Measurements from ENCODE around the gene EML1.

EML1 gene

DNA sequence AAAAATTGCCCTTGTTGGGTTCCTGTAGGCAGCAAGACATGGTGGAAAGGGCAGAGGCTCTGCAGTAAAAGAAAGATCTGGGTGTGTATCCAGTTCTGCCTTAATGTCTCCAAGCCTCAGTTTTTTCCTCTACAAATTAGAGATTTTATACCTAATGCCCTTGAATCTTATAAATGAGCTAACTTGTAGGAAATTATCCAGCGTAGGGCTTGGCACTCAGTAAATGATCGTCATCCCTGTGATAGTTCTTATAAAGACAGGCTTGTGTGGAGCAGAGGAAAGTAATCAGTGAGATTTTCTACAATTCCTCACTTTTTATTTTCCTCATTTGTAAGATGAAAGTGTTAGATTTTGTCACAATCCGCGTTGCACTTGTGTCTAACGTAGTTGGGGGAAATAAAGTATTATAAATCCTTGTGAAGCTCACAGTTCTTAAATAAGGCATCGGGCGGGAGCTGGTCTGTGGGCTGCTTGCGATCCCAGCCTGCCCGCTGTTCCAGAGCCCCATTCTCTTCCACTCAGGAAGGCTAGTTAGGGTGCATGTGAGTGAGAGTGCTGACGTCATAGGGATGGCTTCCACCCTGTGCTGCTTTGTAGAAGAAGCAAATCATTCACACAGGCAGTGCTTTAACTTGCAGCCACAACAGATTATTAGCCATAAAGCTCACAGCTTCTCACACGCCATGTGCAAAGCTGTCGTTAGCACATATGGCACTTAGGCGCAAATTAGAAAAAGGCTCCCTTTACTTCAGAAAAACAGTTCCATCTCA, 87.6 kb downstream of the EML1 start:
- Histone ChIP-seq H3K36me3 (ENCODE audit: insufficient read depth, low read length) (no peaks in the 10 kb centered on the region), H3K9me3 (ENCODE audit: control insufficient read depth, insufficient read depth, low read length) (no peaks in the 10 kb centered on the region), H3K4me1 (ENCODE audit: insufficient read depth, low read length) (peaks cover 11% of the 10 kb centered on the region), H3K9ac (ENCODE audit: low read depth, low read length) (no peak overlapping the region)

DNA sequence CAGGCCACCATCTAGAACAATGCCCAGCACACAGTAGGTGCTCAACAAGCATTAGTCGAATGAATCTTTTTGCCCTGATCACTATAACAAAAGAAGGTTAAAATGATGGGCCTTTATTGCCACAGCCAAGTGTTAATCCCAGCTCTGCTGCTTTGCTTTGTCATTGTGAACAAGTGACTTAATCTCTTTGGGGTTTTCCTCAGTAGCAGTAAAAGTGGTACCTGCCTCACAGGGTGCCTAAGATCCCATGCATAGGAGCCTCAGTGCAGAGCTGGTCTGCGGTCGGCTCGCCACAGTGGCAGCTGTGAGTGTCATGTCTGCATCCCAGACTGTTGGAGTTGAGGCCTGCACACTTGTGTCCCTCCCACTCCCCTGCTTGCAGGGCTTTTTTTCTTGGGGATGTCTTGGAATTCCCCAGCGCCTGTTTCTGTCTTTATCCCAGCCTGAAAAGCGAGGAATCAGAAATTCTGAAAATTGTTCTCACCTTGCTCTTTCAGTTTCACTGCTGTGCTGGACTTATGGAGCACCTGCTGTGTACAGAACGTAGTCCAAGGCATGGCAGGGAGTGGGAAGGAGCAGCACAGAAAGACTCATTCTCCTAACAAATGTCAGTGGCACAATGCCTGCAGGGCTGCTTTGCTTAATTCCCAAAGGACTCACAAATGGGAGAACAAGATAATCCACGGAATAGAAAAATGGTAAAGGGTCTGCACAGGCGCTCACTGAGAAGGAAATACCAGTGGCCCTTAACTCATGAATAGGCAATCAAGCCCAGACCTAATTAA, 90.8 kb downstream of the EML1 start:
- no peak overlapping the region for H3K9ac ChIP-seq (ENCODE audit: low read depth, low read length)
- H3K9me3 ChIP-seq (ENCODE audit: control insufficient read depth, insufficient read depth, low read length), result no peaks in the 10 kb centered on the region
- no peaks in the 10 kb centered on the region for H3K36me3 ChIP-seq (ENCODE audit: insufficient read depth, low read length)

DNA sequence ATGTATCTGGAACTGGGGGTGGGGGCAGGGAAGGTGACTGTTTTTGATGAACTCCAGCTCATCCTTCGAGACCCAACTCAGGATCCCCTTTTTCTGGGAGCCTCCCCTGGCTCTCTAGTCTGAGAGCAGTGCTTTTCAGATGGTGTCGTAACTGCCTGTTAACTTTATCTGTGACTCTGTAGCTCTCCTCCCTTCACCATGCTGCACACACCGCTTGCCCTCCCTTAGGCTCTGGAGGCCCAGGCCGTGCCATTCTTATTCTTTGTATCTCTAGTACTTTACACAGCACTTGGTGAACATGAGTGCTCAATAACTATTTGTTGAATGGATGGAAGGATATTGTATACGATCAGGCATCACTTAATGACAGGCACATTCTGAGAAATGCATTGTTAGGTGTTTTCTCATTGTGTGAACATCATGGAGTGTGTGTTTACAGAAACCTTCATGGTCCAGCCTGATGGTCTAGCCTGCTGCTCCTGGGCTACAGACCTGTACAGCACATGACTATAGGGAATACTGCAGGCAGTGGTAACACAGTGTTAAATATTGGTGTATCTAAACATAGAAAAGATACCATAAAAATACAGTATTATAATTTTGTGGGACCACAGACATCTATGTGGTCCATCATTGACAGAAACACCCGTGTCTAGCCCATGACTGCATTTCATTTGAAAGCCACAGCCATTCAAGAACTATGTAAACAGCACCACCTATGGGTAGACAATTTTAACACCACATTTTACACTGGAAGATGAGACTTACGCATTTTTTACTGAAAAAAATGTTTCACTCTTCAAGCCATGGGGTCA, 91.8 kb downstream of the EML1 start:
- Histone ChIP-seq H3K9me3 (ENCODE audit: control insufficient read depth, insufficient read depth, low read length) (no peaks in the 10 kb centered on the region), H3K9ac (ENCODE audit: low read depth, low read length) (no peak overlapping the region), H3K36me3 (ENCODE audit: insufficient read depth, low read length) (no peaks in the 10 kb centered on the region), H3K4me1 (ENCODE audit: insufficient read depth, low read length) (peaks cover 18% of the 10 kb centered on the region; the same call in 1 of the 2 replicates)

More for the DNA sequence above, 90.8 kb downstream of the EML1 start:
- H3K4me1 ChIP-seq (ENCODE audit: insufficient read depth, low read length), result peaks cover 12% of the 10 kb centered on the region; the same call in 1 of the 2 replicates

DNA sequence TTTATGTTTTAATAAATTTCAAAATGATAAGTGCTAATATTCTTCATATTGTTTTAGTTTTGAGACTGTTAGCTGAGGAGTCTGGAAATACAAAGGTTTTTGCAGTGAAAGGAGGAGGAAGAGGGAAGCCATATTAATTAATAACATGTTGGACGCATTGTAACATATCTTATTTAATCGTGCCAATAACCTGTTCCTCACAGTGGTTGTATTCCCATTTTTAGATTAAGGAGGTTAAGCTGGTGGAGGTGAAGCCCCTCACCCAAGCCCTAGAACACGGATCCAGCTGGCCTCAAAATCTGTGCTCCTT, 92.4 kb downstream of the EML1 start:
- Histone ChIP-seq H3K36me3 (ENCODE audit: insufficient read depth, low read length) (no peaks in the 10 kb centered on the region), H3K9me3 (ENCODE audit: control insufficient read depth, insufficient read depth, low read length) (no peaks in the 10 kb centered on the region), H3K4me1 (ENCODE audit: insufficient read depth, low read length) (peaks cover 18% of the 10 kb centered on the region; the same call in 1 of the 2 replicates), H3K9ac (ENCODE audit: low read depth, low read length) (no peak overlapping the region)

DNA sequence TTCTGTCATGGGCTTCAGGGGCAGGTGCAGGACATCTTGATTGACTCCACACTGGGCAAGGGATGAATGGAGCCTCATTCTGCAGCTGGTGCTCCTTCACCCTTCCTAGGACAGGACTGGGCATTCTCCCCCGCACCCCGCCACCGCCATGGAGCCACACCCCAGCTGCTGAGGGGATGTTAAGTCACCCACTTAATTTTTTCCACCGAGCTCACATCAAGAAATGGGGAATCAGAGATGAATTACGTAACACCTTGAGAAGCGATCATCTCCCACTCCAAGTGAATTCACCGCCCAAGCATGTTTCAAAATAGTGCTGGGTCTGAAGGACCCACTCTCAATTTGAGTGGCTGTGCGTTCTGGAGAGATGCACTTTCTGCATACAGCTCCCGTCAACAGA, 94.2 kb downstream of the EML1 start:
- Histone ChIP-seq H3K36me3 (ENCODE audit: insufficient read depth, low read length) (no peaks in the 10 kb centered on the region), H3K9ac (ENCODE audit: low read depth, low read length) (no peak overlapping the region), H3K4me1 (ENCODE audit: insufficient read depth, low read length) (peaks cover 22% of the 10 kb centered on the region; the same call in 1 of the 2 replicates), H3K9me3 (ENCODE audit: control insufficient read depth, insufficient read depth, low read length) (no peaks in the 10 kb centered on the region)

DNA sequence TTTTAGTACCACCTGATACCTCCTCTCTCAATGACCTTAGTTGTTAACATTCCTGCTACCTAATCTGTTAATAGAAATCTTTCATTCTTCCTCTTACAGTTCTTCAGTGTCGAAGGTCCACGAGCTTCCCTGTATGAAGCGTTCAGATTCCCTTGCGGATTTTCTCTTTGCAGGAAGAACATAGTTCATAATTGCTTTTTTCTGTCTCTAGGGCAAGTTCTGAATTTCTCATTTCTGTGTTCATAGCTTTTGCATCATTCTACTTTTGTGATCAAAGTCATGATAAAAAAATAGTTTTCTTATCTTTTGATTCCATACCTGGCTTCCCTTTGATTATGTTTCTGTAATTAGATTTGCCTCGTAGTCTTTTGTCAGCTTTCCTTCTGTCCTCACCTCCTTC, 94.9 kb downstream of the EML1 start:
- no peaks in the 10 kb centered on the region for H3K36me3 ChIP-seq (ENCODE audit: insufficient read depth, low read length)
- H3K9me3 ChIP-seq (ENCODE audit: control insufficient read depth, insufficient read depth, low read length), result no peaks in the 10 kb centered on the region
- H3K4me1 ChIP-seq (ENCODE audit: insufficient read depth, low read length), result peaks cover 24% of the 10 kb centered on the region; the same call in 1 of the 2 replicates
- H3K9ac ChIP-seq (ENCODE audit: low read depth, low read length), result no peak overlapping the region

DNA sequence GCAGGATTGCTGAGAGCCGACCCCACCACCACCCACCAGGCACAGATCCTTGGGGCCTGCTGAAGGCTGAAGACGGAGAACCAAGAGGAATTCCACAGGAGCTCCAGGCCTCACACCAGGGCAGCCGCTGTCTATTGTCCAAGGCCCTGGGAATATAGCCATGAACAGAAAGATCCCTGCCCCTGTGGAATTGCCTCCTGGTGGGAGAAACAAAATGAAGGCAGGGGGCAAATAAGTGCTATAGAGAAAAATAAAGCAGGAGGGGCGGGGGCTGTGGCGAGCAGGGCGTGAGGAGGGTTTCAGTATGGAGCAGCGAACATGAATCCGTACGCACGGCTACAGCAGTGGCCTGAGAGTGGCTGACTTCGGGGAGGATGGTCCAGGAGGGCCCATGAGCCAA, 96.1 kb downstream of the EML1 start:
- peaks cover 23% of the 10 kb centered on the region; the same call in 1 of the 2 replicates for H3K4me1 ChIP-seq (ENCODE audit: insufficient read depth, low read length)
- no peaks in the 10 kb centered on the region for H3K9me3 ChIP-seq (ENCODE audit: control insufficient read depth, insufficient read depth, low read length)
- H3K36me3 ChIP-seq (ENCODE audit: insufficient read depth, low read length), result no peaks in the 10 kb centered on the region
- H3K9ac ChIP-seq (ENCODE audit: low read depth, low read length), result no peak overlapping the region

DNA sequence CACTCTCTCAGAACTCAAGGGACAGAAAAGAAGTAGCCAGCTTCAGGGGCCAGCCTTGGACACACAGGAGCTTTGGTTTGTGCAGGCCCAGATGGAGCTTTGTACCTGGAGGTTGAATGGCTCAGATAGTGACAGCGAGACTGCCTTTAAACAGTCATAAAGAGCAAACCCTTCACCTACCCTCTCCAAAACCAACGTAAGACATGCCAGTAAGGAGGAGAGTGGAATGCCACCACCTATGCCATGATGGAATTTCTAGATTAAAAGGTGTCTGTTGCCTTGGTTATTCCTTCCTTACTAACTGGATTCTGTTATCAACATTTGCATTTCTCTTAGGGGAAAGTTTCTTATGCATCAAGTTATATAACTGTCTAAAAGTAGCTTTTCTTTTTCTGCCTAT, 98.1 kb downstream of the EML1 start:
- no peaks in the 10 kb centered on the region for H3K36me3 ChIP-seq (ENCODE audit: insufficient read depth, low read length)
- no peak overlapping the region for H3K9ac ChIP-seq (ENCODE audit: low read depth, low read length)
- H3K9me3 ChIP-seq (ENCODE audit: control insufficient read depth, insufficient read depth, low read length), result no peaks in the 10 kb centered on the region
- peaks cover 23% of the 10 kb centered on the region for H3K4me1 ChIP-seq (ENCODE audit: insufficient read depth, low read length)

DNA sequence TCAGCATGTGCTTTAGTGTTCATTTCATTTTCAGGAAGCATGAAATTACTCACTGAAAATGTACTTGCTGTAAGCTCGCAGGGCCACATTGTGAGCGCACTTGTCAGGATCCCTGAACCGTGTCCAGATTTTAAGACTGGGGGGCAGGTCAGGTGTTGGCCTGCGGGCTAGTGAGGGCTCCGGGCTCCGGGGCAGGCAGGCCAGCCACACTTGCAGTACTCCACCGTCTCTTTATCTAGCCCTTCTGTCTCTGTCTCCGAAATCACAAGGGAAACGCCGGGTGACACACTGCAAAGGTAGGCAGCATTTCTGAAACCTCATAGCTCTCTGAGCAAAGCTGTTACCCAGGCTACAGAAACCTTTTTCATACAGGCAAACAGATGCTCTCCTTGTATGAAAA, 98.7 kb downstream of the EML1 start:
- Histone ChIP-seq H3K4me1 (ENCODE audit: insufficient read depth, low read length) (peaks cover 23% of the 10 kb centered on the region), H3K36me3 (ENCODE audit: insufficient read depth, low read length) (no peaks in the 10 kb centered on the region), H3K9ac (ENCODE audit: low read depth, low read length) (no peak overlapping the region), H3K9me3 (ENCODE audit: control insufficient read depth, insufficient read depth, low read length) (no peaks in the 10 kb centered on the region)

DNA sequence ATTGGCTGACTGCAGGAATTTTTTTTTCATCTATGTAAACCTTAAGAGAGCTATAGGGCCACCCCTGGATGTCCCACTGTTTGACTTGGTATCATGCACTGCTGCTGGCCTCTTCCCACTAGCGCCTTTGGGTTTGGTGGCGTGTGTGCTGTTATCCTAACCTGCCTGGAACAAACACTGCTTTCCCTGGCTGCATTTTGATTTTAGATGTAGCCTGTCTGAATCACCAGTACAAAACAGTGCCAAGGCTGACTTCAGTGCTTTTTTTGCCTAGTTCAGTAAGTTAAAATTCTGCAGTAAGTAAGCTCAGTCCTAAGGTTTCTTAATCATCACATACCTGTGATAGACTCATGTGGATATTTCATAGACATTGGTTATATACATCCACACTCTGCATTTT, 99.2 kb downstream of the EML1 start:
- Histone ChIP-seq H3K4me1 (ENCODE audit: insufficient read depth, low read length) (peaks cover 23% of the 10 kb centered on the region), H3K9me3 (ENCODE audit: control insufficient read depth, insufficient read depth, low read length) (no peaks in the 10 kb centered on the region), H3K36me3 (ENCODE audit: insufficient read depth, low read length) (no peaks in the 10 kb centered on the region), H3K9ac (ENCODE audit: low read depth, low read length) (no peak overlapping the region)

DNA sequence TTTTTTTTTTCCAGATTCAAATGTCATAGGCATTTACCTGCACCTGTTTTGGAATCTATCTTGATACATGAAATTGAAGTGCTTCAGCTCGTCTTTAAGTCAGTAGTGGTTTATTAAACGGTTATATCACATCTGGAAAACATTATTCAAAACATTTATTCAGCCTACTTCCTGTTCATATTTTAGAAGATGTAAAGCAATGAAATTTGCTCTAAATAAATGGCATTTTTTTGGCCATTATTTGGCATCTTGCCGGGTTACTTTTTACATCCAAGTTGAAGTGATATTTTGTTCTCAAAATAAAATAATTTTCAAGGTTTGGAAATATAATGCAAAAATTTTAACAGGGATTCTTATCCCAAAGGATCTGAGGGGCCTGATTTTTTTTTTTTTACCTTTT, 103.1 kb downstream of the EML1 start:
- Histone ChIP-seq H3K36me3 (ENCODE audit: insufficient read depth, low read length) (peaks cover 6% of the 10 kb centered on the region; the same call in 1 of the 2 replicates), H3K4me1 (ENCODE audit: insufficient read depth, low read length) (peaks cover 9% of the 10 kb centered on the region), H3K9me3 (ENCODE audit: control insufficient read depth, insufficient read depth, low read length) (no peaks in the 10 kb centered on the region), H3K9ac (ENCODE audit: low read depth, low read length) (no peak overlapping the region)

DNA sequence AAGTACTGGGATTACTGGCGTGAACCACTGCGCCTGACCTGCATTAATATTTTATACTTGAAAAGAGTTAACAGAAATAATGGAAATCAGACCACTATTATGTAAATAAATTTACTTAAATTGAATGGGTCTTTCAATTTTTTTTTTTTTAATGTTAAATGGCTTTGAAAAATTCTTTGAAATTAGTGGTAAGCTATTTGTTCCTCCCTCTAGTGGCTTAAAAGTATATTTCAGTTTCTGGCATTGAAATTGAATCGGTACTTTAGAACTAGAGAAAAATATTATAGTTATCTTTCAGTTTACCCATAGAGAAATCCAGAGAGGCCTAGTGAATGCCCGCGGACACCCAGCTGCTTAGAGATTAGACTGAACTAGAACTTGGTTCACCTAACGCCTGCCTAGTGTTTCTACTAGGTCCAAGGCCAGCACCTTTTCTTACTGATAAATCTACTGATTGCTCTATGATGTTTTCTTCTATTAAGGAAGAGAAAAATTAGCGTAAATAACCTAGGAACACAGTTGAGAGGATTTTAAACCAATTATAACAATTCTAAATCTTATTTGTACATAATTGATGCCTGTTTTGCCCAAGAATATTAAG, 106.5 kb downstream of the EML1 start:
- H3K9ac ChIP-seq (ENCODE audit: low read depth, low read length), result no peak overlapping the region

DNA sequence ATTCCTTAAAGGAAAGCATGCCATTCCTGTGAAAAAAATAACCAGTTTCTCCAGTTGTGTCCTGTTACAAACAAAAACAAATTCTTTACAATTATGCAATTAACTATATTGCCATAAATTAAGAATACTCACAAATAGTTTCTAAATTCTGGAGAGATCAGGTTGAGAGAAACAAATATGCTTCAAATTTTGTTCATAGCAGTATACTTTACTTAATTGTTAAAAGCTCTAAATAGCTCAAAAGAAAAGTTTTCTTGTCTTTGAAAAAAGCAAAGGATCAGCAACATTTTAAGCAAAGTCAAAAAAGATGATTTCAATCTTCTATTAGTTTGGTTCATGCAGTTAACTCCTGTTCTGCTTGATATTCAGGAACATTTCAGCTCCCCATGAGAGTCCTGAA, 109.7 kb downstream of the EML1 start:
- no peak overlapping the region for H3K9ac ChIP-seq (ENCODE audit: low read depth, low read length)
- peaks cover 13% of the 10 kb centered on the region; the same call in 1 of the 2 replicates for H3K36me3 ChIP-seq (ENCODE audit: insufficient read depth, low read length)
- H3K9me3 ChIP-seq (ENCODE audit: control insufficient read depth, insufficient read depth, low read length), result peaks cover 8% of the 10 kb centered on the region; the same call in 1 of the 2 replicates
- H3K4me1 ChIP-seq (ENCODE audit: insufficient read depth, low read length), result no peaks in the 10 kb centered on the region

More for the DNA sequence above, 106.5 kb downstream of the EML1 start:
- peaks cover 8% of the 10 kb centered on the region; the same call in 1 of the 2 replicates for H3K9me3 ChIP-seq (ENCODE audit: control insufficient read depth, insufficient read depth, low read length)
- H3K36me3 ChIP-seq (ENCODE audit: insufficient read depth, low read length), result peaks cover 13% of the 10 kb centered on the region; the same call in 1 of the 2 replicates
- H3K4me1 ChIP-seq (ENCODE audit: insufficient read depth, low read length), result no peaks in the 10 kb centered on the region; the same call in 1 of the 2 replicates

DNA sequence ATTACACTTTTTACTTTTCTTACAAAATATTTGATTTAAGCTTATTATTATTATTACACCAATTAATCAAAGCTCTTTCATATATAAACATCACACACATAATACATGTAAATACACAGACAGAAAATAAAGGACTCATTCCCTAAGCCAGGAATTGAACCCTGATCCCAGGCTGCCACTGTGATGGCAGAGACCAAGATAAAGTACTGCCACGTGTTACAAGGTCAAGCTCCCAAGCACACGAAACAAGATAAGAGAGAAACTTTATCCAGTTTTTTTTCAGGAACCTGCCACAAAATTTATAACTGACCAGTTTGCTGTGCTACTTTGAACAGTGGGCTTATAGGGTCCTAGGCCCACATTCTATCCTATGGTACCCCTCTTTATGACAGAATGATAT, 111.3 kb downstream of the EML1 start:
- peaks cover 8% of the 10 kb centered on the region; the same call in 1 of the 2 replicates for H3K9me3 ChIP-seq (ENCODE audit: control insufficient read depth, insufficient read depth, low read length)
- H3K9ac ChIP-seq (ENCODE audit: low read depth, low read length), result no peak overlapping the region
- peaks cover 13% of the 10 kb centered on the region for H3K36me3 ChIP-seq (ENCODE audit: insufficient read depth, low read length)

More for the DNA sequence above, 111.3 kb downstream of the EML1 start:
- H3K4me1 ChIP-seq (ENCODE audit: insufficient read depth, low read length), result no peaks in the 10 kb centered on the region; the same call in 1 of the 2 replicates

Data from ES-I3 (cell line).